ENCODE measurements around the gene NEDD8. TPM values are rescaled to one million over a fixed set of nuclear protein-coding genes. Genes with fewer than 3 reads are reported as not detected.

NEDD8 gene
- total and polyA plus RNA-seq, 10 donors = 98.6 to 237 (median 127) TPM

DNA sequence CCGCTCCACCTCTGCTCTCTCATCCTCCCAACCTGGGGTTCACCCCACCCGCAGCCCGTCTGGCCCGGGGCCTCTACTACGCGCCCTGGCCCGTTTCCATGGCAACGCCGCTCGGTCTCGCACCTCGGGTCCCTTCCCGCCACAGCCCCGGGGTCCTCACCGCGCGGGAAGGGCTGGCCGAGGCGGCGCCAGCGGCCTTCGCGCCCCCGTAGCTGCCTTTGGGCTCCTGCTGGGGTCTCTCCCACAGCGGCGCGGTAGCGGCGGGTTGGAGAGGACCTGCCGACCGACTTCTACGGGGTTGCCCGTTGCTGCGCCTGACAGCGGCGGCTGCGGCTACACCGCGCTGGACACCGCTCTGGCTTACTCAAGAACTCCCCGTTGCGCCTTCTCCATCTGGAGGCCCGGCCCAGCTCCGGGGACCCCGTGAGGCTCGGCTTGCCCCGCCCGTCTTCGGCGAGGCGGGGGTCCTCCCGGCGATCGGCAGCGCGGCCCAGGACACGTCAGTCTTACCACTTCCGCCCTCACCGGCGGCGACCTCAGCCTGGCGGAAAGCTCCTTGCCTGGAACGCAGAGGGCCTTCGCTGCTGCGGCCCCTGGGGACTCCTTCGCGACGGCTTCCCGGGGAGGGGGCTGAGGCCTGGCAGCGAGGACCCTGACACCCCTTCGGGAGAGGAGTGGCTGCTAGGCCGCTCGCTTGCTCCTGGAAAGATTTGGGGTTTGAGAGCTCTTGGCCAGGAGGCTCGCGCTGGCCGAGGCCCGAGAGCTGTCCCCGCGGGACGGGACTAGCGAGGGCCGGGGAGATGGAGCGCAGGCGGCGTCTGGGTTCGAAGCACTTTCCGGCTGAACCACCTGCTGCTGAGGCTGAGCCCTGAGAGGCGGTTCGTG lies 36.7 kb downstream of the NEDD8 start, which contains the start of gene TM9SF1:
Gene TM9SF1, minus strand, starts transcription at position 256 of the 885 bp plus-strand sequence. CDS start 422 bp downstream, outside the sequence.
- H3K27me3 ChIP-seq (replicated peaks in 1 of 7) = no peaks in the 10 kb centered on the region
- peak within 1 kb of the TSS; percentile 95 to 100 (median 98) for H3K27ac ChIP-seq
- peak; percentile 99 for DNase-seq
- no peaks in the 10 kb centered on the region for H3K9me3 ChIP-seq
- peaks cover 0 to 47% (median 12%) of the 10 kb centered on the region in 6 donors for H3K36me3 ChIP-seq
- peaks cover 28 to 80% (median 45%) of the 10 kb centered on the region in 6 donors for H3K4me1 ChIP-seq
- WGBS, 5 donors = 0 to 1% (median 1%) methylated on average over 25 to 89 of the region's 89 CpGs
- peak; percentile 96 to 98 (median 96) for TF ChIP-seq POLR2AphosphoS5 (IDR thresholded peaks at IDR 0.05)
- TF ChIP-seq POLR2A (IDR thresholded peaks at IDR 0.05) = peak in 2 of 3 donors; percentile 29 to 48
- TF ChIP-seq, protein P1, sequence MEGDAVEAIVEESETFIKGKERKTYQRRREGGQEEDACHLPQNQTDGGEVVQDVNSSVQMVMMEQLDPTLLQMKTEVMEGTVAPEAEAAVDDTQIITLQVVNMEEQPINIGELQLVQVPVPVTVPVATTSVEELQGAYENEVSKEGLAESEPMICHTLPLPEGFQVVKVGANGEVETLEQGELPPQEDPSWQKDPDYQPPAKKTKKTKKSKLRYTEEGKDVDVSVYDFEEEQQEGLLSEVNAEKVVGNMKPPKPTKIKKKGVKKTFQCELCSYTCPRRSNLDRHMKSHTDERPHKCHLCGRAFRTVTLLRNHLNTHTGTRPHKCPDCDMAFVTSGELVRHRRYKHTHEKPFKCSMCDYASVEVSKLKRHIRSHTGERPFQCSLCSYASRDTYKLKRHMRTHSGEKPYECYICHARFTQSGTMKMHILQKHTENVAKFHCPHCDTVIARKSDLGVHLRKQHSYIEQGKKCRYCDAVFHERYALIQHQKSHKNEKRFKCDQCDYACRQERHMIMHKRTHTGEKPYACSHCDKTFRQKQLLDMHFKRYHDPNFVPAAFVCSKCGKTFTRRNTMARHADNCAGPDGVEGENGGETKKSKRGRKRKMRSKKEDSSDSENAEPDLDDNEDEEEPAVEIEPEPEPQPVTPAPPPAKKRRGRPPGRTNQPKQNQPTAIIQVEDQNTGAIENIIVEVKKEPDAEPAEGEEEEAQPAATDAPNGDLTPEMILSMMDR (IDR thresholded peaks at IDR 0.05 in 8 of 11, conservative IDR thresholded peaks at IDR 0.05 in 3 of 11) = peak in 2 of 11 experiments; percentile 8 to 29
- peak within 1 kb of the TSS; percentile 61 to 90 (median 84) for H3K4me3 ChIP-seq
- intact Hi-C loops (cut with DNase I; ENCODE audit: low total_unique reads) = no loop called here

DNA sequence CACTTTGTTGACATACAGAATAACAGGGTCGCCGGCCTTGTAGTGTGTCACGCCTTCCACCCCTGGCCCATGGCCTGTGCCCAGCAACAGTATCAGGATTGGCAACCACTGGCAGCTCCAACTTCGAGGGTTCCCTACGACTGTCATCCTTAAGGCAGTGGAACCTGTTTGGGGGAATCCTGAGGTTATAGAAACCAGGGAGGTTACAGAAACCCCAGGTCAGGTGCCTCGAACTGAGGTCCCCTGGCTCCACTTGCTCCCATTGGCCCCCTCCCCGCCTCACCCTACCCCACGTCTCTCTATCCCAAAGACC lies 37.3 kb downstream of the NEDD8 start:
- TF ChIP-seq, protein P1 (IDR thresholded peaks at IDR 0.05 in 8 of 11, conservative IDR thresholded peaks at IDR 0.05 in 3 of 11) = no peak
- TF ChIP-seq POLR2A (IDR thresholded peaks at IDR 0.05) (no peak), POLR2AphosphoS5 (IDR thresholded peaks at IDR 0.05) (no peak)
- intact Hi-C loops (cut with DNase I; ENCODE audit: low total_unique reads) = no loop called here
- peak overlapping the region; percentile 95 to 100 (median 98) for H3K27ac ChIP-seq
- WGBS, 5 donors = 55 to 66% (median 58%) methylated on average over 7 to 8 of the region's 8 CpGs
- H3K9me3 ChIP-seq = no peaks in the 10 kb centered on the region
- peak overlapping the region; percentile 61 to 90 (median 84) for H3K4me3 ChIP-seq
- H3K4me1 ChIP-seq = peaks cover 28 to 81% (median 45%) of the 10 kb centered on the region in 6 donors
- no peaks in the 10 kb centered on the region for H3K27me3 ChIP-seq (replicated peaks in 1 of 7)
- no peak for DNase-seq
- H3K36me3 ChIP-seq = peaks cover 0 to 47% (median 12%) of the 10 kb centered on the region in 6 donors

DNA sequence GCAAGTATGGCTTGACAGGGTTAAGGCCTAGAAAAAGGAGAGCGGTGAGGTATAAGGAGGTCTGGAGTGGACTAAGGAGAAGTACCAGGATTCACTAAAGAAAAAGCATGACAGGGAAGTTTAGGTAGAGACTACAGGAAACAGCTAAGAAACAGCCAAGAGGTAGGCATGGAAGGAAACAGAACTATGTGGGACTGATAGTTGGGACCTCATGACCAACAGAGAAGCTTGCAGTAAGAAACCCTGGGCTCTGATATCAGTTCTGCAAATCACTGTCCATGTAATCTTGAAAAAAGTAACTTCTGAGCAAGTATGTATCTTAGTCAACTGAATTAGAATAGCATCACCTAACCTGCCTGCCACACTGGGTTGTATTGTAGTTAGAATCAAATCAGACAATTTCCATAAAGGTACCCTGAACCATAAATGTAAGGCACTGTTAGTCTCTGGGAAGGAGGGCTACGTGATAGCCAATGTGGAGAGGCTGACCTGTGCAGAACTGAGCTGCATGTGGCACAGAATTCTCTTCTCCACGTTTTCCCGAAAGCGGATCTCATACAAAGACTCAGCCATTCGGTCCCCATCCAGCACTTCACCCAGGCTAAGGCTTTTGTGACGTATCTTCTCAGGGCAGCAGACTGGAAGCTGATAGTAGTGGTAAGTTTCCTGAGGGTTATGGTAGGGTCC lies 37.8 kb downstream of the NEDD8 start:
- Histone ChIP-seq H3K4me1 (peaks cover 28 to 81% (median 49%) of the 10 kb centered on the region in 6 donors), H3K9me3 (no peaks in the 10 kb centered on the region), H3K27me3 (replicated peaks in 1 of 7) (no peaks in the 10 kb centered on the region), H3K4me3 (peak overlapping the region in 7 of 8 donors; percentile 77 to 90 (median 84)), H3K36me3 (peaks cover 0 to 42% (median 12%) of the 10 kb centered on the region in 6 donors), H3K27ac (peak overlapping the region in 6 of 8 donors; percentile 95 to 100 (median 98))
- no peak for DNase-seq
- WGBS, 5 donors = 85 to 93% (median 90%) methylated on average over 7 of the region's 7 CpGs
- TF ChIP-seq POLR2A (IDR thresholded peaks at IDR 0.05) = no peak
- no peak for TF ChIP-seq POLR2AphosphoS5 (IDR thresholded peaks at IDR 0.05)
- TF ChIP-seq, protein P1 (IDR thresholded peaks at IDR 0.05 in 8 of 11, conservative IDR thresholded peaks at IDR 0.05 in 3 of 11) = no peak
- intact Hi-C loops (cut with DNase I; ENCODE audit: low total_unique reads) = no loop called here

All from spleen (tissue), 11 donors.